CMK (cell line): ENCODE results near the gene IGF2.

Experiments
- DNase-seq: peaks from one replicate; pipeline ENCODE4 v3.0.0-alpha.2; 2010; ENCODE audit warnings: low read depth

IGF2 gene

DNA sequence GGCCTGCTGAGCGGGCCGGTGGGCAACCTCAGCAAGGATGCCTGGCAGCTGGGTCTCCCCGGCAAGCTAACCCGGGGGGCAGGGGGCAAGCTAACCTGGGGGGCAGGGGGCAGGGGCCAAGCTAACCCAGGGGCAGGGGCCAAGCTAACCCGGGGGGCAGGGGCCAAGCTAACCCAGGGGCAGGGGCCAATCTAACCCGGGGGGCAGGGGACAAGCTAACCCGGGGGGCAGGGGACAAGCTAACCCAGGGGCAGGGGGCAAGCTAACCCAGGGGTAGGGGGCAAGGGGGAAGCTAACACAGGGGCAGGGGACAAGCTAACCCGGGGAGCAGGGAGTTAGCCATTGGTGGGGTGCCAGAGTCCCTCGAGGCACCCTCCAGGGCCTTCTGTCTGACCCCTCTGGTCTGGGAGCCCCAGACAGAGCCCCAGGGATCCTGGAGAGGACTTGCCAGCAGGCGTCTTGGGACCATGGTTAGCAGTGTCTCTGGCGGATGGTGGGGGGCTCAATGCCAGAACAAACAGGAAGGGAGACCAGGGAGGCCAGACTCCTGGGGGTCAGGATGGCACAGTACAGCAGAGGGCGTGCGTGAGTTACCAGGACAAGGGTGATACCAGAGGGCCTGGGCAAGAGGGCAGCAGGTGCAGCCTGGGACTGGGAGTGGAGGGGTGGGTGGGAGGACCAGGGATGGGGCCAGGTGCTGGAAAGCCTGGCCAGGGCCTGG is 16.1 kb downstream of the IGF2 start:
- no peak for DNase-seq

GRCh38 chr11:2122222-2122906 is 16.8 kb downstream of the IGF2 start:
- DNase-seq, result no peak

DNA sequence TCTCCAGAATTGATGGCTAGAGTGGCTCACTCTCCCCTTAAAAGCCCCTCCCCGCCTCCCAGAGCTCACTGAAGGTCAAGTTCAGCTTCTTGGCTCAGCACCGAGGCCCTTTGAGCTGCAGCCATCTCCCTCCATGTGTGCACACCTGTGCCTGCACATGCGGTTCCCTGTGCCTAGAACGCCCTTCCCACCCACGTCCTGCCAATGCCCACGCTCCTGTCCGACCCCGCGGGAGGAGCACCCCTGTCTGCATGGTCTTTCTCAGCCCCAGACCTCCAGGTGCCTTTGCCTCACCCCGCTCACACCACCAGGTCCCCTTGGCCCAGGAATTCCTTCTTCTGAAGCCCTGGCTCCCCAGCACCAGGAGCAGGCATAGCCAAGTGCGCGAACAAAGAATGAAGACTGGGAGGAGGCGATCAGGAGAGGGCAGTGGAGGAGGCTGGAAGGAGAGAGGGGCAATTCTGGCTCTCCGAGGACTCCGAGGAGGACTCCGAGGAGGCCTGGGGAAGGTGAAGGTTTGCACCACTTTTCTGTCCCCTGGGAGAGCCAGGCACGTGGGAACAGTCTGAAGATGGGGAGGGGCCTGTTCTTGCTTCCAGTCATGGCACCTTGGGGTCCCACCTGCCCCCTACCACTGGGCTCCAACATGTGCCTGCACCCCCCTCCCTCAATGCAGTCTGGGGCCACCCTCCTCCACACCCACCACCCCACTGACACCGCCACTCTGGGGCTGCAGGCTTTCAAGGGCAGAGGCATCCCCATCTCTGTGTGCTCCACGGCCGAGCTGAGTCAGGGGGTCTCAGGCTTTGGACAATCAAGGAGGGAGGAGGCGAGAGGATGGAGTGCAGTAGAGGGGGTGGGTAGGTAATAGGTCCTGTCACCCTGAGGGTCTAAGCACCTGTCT is 17.7 kb downstream of the IGF2 start:
- DNase-seq, result no peak

GRCh38 chr11:2120359-2121100 is 18.7 kb downstream of the IGF2 start:
- no peak for DNase-seq

DNA sequence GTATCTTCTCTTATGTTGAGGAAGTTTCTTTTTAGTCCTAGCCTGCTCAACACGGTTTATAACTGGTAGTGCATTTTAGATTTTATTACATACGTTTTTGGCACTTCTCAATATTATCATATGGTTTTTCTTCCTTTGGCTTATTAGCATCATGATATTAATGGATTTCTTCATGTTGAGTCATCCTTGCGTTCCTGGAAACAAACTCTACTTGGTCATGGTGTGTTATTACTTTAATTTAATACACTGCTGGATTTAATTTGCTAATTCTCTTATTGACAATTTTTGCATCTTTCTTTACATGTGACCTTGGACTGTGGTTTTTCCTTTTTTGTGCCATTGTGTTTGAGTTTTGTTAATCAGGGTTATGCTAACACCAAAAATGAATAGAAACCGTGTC is 20.5 kb downstream of the IGF2 start:
- DNase-seq, result no peak

- DNase-seq, result no peak
Observed at GRCh38 chr11:2116680-2117079, 22.5 kb downstream of the IGF2 start.

- no peak for DNase-seq
Observed at GRCh38 chr11:2115308-2115707, 23.9 kb downstream of the IGF2 start.

DNA sequence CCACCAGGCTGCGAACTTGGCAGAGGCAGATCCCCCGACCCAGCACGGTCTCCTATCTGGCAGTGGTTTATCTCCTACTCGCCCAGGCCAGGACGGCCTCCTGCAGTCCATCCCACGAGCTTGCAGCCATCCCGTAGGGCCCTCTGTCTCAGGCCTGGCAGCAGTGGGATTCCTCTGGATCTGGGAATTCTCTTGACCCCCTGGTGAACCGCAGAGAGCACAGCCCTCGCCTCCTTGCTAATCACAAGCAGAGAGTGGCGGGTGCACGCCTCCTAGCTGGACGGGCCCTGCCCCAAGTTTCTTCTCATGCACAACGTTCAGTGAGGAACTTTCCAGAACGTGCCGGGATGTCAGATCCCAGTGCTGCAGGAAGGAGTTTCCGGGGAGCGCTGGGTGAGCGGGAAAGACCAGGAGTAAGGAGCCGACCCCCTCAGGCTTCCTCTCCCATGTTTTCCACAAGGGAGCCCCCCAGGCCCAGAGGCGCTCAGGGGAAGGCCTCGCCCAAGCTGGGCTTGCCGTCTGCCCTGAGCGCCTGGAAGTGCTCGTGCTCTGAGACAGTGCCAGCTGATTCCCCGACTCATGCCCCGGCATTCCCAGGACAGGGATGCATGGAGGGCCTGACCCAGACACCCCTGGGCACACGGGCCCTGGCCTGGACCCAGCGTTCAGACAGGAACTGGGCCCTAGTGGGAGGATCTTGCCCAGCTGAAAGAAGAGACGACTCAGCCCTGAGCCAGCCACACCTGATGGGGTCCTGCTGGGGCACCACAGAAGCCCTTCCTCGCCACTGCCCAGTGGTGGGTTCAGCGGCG is 24.6 kb downstream of the IGF2 start:
- DNase-seq, result no peak

DNA sequence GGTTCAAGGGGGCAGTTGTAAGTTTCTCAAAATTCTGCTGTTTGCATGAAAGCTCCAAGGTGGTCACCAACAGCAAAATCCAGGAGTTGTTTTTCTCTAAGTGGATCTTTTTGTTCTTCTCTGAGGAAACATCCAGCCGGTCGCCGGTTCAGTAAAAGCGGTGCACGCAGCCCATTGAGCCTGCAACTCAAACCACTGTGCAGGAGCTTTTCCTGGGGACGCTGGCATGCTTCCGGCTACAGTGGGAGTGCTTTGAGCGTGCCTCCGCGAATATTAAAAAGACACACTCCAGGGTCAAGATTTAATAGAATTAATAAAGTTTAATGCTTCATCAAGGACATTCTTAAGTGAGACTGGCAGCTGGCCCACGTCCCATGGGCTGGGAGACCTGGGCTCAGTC is 25.4 kb downstream of the IGF2 start:
- DNase-seq, result no peak

DNA sequence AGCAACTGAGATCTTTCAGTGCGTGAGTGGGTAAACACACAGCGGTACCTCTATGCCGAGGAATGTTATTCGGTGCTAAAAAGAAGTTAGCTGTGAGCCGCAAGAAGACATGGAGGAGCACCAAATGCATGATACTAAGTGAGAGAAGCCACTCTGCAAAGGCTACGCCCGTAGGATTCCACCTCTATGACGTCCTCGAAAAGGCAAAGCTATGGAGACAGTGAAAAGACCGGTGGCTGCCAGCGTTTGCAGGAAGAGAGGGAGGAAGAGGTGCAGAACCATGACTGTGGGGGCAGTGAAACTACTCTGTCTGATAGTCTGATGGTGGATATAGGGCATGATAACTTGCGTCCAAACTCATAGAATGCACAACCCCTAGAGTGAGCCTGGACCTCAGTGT is 28.7 kb downstream of the IGF2 start:
- DNase-seq, result no peak

DNA sequence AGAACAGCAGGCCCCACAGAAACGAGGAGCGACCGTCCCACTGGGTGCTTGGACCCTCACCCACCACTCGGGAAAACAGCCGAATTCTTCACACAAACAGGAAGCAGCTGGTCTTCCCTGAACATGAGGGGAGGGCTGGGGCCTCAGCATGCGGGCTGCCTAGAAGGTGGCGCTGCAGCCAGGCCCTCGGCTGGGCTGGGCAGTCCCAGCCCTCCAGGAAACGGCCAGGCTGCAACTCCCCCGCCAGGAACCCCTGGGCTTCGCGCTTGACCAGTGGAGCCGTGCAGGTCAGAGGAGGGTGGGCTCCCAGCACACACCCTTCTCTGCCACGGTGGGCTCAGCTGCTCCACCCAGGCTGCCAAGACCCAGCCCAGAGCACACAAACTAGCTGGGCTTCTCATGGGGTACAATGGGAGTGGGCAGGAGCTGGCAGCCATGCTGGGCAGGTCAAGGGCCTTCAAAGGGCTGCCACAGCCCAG is 29.6 kb downstream of the IGF2 start:
- no peak for DNase-seq

DNA sequence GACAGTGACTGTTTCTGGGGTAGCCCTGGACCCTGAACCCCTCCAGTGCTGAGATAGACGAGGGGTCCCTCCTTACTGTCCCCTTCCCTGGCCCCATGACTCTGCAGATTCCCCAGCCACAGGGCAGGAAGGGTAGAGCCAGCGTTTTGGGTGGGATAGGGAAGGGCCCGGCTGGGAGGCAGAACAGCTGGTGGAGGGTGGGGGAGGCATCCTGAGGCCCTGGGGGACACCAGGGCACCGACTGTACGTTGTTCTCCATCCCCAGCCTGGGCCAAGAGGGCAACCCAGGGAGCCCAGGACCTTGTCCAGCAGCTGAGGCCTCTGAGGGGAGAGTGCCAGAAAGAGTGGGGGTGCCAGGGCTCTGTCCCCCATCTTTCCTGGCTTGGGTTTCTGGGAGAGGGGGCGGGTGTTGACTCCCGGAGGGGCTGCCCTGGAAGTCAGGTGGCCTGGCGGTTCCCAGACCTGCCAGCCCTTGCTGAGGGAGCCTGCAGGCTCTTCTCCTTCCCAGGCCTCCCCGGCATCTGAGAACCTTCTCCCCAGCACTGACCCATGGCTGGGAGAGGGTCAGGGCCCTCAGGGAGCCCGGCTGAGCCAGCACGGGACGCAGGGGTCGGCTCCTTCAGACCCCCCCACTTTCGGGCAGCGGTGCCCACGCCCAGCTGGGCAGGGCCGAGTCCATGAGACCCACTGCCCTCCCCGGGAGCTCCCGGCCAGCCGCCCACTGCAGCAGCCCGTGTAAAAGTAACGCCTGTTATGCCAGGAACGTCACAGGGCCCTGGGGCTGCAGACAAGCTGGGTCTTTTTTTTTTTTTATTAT is 30.3 kb downstream of the IGF2 start:
- DNase-seq, result no peak

DNA sequence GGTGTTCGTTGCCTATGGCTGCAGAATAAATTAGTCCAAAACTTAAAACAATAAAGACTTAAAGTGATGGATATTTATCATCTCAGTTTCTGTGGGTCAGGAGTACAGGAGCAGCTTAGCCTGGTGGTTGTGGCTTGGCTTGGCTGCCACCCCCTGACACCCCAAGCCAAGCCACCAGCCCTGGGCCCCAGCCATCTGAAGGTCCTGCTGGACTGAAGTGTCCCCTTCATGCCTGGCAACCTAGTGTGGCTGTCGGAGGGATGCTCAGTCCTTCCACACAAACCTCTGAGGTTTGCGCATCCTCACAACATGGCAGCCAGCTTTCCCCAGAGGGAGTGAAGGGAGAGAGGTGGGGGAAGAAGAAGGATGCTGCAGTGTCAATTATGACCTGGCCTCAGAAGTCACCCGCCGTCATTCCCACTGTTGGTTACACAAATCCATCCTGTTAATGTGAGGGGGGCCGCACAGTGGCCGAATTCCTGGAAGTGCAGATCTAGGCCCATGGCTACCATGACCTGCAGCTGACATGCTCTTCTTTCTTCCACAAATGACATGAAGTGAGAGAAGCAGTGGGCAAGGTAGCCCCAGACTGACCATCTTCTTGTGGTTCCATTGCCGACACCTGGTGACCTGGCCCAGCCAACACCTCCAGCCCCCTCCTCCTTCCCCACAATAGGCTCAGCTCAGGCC is 31.1 kb downstream of the IGF2 start:
- no peak for DNase-seq

- DNase-seq, result no peak
Observed at GRCh38 chr11:2107521-2107920, 31.7 kb downstream of the IGF2 start.

GRCh38 chr11:2106583-2107209 is 32.5 kb downstream of the IGF2 start:
- no peak for DNase-seq

DNA sequence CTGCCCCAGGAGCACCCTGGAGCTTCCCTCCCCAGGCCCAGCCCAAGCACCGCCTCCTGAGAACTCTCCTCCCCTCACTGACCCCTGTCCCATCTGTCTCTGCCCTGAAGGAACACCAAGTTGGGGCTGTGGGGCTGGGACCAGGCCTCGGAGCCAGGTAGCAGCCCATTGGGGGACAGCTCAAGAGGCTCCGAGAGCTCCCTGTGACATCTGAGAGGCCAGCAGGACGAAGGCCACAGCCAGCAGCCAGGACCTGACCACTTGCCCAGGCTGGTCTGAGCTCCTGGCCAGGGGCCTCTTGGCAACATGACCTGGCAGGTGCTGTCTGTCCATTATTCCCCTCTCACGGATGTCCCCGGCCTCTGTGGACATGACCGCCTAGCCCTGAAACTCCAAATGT is 33.7 kb downstream of the IGF2 start:
- DNase-seq, result no peak

DNA sequence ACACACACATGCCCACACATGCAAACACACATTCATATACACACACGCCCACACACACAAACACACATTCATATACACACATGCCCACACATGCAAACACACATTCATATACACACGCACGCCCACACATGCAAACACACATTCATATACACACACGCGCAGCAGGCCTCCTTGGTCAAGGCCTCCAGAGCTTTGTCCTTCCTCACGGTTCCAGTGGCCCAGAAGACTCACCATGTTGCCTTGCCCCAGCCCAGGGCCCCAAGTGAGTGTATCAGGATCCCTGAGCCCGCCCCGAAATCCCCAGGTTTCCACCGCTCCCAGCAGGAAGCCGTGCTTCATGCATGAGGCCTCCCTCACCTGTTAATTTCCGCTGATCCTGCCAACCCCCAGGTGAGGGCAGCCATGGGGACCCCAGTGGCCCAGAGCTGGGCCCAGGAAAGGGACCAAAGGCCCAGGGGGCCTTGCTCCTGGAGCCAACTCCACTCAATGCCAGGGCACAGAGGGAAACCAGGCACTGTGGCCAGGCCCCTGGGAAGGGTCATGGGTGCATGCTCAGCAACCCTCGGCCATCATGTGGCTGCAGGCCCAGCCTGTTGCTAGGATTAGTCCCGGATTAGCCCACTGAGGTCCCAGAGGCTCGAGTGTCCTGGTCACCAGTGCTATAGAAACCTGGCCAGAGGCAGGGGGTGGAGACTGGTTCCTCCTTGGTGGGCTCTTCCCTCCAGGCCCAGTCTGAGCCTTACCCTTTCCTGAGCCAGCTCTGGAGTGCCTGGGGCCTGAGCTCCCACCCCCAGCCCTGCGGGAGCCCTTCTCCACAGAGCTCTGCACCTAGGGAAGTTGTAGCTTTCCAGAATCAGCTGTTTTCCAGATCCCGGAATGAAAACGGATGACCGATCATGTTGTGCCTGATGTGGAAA is 34.4 kb downstream of the IGF2 start:
- no peak for DNase-seq
